ENCODE measurements around the gene IFT88. TPM values are rescaled to one million over a fixed set of nuclear protein-coding genes. Genes with fewer than 3 reads are reported as not detected.

Gene IFT88, protein sequence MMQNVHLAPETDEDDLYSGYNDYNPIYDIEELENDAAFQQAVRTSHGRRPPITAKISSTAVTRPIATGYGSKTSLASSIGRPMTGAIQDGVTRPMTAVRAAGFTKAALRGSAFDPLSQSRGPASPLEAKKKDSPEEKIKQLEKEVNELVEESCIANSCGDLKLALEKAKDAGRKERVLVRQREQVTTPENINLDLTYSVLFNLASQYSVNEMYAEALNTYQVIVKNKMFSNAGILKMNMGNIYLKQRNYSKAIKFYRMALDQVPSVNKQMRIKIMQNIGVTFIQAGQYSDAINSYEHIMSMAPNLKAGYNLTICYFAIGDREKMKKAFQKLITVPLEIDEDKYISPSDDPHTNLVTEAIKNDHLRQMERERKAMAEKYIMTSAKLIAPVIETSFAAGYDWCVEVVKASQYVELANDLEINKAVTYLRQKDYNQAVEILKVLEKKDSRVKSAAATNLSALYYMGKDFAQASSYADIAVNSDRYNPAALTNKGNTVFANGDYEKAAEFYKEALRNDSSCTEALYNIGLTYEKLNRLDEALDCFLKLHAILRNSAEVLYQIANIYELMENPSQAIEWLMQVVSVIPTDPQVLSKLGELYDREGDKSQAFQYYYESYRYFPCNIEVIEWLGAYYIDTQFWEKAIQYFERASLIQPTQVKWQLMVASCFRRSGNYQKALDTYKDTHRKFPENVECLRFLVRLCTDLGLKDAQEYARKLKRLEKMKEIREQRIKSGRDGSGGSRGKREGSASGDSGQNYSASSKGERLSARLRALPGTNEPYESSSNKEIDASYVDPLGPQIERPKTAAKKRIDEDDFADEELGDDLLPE
- polyA plus RNA-seq (ENCODE audit: insufficient read length in 3 of 3), result 10 to 100 TPM; 35.8 to 42.8 (median 42.8) TPM
- long read RNA-seq, donor 1, partial matches to known transcripts, result 0 of 1 reads
- long read RNA-seq, donor 1, other reads (novel, unspliced or antisense), result 0 of 1 reads
- long read RNA-seq, donor 2, result 0 reads
- long read RNA-seq, donor 3, partial matches to known transcripts, result 6 of 8 reads
- long read RNA-seq, donor 3, other reads (novel, unspliced or antisense), result 0 of 8 reads
- long read RNA-seq, donor 4, result 0 reads
- long read RNA-seq, donor 5, result 0 reads
- long read RNA-seq, donor 6, partial matches to known transcripts, result 0 of 1 reads
- long read RNA-seq, donor 6, other reads (novel, unspliced or antisense), result 0 of 1 reads
- long read RNA-seq, donor 7, partial matches to known transcripts, result 0 of 1 reads
- long read RNA-seq, donor 7, other reads (novel, unspliced or antisense), result 0 of 1 reads
- long read RNA-seq, donor 8, partial matches to known transcripts, result 6 of 10 reads
- long read RNA-seq, donor 8, other reads (novel, unspliced or antisense), result 0 of 10 reads
- long read RNA-seq, donor 9, result 0 reads
- long read RNA-seq, donor 10, result 0 reads
- long read RNA-seq, donor 11, partial matches to known transcripts, result 0 of 1 reads
- long read RNA-seq, donor 11, other reads (novel, unspliced or antisense), result 0 of 1 reads
- long read RNA-seq, donor 12, result 0 reads
- long read RNA-seq, donor 13, result 0 reads
- long read RNA-seq, donor 14, partial matches to known transcripts, result 0 of 1 reads
- long read RNA-seq, donor 14, other reads (novel, unspliced or antisense), result 0 of 1 reads
- long read RNA-seq, donor 15, partial matches to known transcripts, result 0 of 1 reads
- long read RNA-seq, donor 15, other reads (novel, unspliced or antisense), result 0 of 1 reads
- long read RNA-seq, donor 16, transcript IFT88-202 (26 exons, 2,856 nt), result major isoform, 6 of 12 reads
- long read RNA-seq, donor 16, partial matches to known transcripts, result 5 of 12 reads
- long read RNA-seq, donor 16, other reads (novel, unspliced or antisense), result 0 of 12 reads

DNA sequence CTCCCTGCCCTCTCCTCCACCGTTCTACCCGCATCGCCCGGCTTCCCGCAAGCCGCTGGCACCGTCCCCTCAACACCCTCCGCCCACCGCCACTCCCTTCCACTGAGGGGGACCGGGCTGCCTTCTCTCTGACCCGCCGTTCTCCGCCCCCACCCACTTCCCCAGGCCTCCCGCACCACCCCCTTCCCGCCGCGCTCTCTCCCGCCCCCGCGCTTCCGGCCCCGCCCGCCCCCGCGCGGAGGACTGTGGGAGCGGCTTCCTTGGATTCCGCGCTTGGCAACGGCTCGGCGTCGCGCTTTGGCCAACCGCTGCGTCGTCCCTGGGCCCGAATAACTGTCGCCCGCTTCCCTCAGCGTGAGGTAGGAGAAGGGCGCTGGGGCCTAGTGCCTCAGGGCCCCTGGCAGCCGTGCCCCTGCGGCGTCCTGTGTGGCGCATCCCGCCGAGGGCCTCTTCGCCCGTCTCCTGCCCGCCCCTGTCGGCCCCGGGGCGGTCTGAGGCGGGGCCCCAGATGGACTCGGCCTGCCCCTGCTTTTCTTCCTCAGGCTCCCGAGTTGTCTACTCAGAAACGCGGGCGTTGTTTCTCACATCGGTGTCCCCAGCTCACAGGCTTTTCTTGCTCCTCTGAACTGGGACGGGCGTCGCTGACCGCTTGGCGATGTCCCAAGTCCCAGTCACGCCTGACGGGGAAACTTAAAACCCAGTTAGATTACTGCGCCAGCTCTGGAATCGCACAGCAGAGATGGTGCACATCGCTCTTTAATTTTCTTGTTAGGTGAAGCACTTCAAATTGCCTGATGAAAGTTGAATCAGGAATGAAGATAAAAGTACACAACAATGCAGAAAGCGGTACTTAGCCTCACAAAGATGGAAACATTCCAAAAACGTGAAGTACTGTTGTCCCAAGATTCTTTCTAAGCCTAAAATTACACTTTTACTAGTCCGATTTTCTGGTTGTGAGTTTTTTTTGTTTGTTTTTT, at the start of gene IFT88:
Gene IFT88, plus strand, starts transcription at position 260 of the 977 bp plus-strand sequence. CDS start 7,229 bp downstream, outside the sequence.
- DNase-seq (ENCODE audit: extremely low read depth in 1 of 11, low read depth in 9 of 11, low spot score in 4 of 11), result peak; percentile 72 to 92 (median 88)

DNA sequence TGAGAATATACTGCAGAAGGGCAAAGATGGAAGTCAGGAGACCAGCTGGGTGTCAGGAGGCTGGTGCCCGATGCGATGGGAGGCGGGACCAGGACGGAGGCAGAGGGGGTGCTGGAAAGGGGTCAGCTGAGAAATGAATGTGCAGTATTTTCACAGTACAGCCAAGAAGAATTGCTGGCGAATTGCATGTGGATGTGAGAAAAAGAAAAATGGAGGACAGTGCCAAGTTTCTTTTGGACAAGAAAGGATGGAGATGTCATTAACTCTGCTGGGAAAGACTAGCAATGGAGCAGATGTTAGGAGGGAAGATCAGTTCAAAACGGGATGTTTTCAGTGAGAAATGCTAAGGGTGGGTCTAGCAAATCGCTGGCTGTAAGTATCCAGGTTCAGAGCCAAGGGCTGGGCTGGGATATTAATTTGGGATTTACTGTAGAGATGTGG, 48.3 kb upstream of the IFT88 start:
- DNase-seq (ENCODE audit: extremely low read depth in 1 of 11, low read depth in 9 of 11, low spot score in 4 of 11), result no peak

DNA sequence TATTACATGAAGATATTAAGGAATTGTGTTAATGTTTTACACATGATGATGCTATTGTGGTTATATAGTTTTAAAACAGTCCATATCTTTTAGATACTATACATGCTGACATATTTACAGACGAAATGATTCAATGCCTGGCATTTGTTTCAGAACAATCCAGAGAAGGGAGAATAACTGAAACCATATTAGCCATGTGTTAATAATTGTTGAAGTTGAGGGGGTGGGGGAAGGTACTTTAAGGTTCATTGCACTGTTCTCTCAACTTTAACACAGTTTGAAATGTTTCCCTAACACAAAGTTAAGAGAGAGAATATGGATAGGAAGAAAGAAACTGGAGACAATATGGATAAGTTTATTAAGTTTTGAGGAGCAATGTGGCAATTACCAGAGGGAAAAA, 47.1 kb upstream of the IFT88 start:
- no peak for DNase-seq (ENCODE audit: extremely low read depth in 1 of 11, low read depth in 9 of 11, low spot score in 4 of 11)

DNA sequence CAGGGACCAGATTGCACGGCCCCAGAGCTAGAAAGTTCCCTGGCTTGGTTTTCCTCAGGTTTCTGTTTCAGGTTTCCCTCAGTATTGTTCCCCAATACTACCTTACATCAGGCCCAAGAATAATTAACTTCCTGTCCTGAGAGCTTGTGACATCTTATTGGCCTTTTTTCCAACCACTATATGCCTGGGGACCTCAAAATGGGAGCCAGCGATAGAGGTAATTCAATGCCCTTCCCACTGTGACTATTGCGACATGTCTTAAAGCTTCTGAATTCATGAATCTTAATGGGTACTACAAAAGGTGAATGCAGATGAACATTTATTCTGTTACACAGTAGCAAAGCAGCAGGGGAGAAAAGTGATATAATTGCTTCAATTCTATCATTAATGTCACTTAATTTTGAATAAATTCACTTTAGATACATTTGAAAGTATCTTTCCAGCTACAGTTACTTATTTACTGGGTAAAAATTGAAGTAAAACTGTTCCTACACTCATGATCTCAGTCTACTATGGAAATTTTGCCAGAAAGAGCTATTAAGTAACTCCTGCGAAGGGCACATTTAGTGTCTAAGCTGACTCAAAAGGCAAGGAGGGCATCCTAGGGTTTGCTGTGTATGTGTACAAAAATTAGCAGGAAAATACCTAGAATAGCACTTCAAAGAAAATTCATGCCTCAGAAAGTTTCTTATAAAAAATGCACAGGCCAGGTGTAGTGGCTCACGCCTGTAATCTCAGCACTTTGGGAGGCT, 45.4 kb upstream of the IFT88 start:
- DNase-seq (ENCODE audit: extremely low read depth in 1 of 11, low read depth in 9 of 11, low spot score in 4 of 11), result no peak

DNA sequence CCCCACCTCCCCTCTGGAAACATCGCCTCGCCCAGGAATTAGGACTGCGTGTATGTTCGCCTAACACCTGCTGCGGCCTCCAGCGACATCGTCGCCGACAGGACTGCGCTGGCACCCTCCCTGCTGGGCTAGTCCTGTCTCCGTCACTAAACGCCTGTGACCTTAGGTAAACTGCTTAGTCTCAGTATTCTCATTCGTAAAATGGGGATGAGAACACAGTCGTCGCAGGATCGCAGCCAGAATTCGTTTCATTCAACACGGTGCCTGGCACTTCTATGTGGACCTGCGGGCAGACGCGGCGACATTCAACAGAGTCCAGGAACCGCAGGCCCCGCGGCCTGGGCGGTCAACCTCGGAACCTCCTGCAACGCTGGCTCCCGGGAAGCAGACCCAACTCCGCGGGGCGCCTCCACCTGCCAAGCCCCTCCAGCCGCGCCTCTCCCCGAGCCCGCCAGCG, 41.8 kb upstream of the IFT88 start:
- no peak for DNase-seq (ENCODE audit: extremely low read depth in 1 of 11, low read depth in 9 of 11, low spot score in 4 of 11)

DNA sequence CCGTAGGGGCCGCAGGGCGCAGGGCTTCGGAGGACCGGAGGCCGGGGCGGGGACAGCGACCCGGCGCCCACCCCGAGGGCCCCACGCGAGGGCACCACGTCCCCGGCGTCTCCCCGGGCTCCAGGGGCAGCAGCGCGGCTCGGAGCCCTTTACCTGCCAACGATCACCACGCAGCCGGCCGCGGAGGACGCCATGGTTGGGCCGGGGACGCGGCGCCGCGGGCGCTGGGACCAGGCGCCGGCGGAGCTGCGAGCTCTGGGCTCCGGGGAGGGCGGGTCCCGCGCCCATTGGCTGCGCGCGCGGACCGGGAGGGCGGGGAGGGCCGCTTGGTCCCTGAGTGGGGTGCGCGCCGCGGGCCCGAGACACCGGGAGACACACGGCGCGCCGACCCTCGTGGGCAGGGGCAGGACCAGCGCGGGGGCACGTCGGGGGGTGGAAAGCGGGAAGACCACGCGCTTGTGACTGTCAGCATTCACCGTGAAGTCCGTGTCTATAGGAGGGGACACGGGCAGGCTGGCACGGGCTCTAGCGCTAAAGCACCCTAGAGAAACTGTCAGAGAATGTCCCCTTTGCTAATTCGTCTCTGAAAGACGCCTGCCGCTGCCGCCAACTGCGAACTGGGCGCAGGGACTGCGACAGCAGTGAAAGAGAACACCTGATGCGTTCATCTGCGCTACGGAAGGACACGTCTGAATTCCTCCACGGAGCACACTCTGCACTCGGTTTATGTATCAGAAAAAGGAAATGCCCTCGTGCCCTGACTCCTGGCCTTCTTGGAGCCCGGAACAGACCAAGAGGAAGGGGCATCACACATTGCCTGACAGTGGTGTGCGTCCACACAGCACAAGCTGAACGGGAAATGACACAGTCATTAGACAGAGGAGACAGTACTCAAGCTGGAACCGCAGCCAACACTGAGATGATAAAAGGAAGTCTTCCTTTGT, 41.1 kb upstream of the IFT88 start, which contains the start of gene CRYL1:
Gene CRYL1, minus strand, starts transcription at position 257 of the 944 bp plus-strand sequence. Its CDS starts 63 bp downstream, at position 194.
- peak in 4 of 11 donors; percentile 51 to 59 (median 56) for DNase-seq (ENCODE audit: extremely low read depth in 1 of 11, low read depth in 9 of 11, low spot score in 4 of 11)

DNA sequence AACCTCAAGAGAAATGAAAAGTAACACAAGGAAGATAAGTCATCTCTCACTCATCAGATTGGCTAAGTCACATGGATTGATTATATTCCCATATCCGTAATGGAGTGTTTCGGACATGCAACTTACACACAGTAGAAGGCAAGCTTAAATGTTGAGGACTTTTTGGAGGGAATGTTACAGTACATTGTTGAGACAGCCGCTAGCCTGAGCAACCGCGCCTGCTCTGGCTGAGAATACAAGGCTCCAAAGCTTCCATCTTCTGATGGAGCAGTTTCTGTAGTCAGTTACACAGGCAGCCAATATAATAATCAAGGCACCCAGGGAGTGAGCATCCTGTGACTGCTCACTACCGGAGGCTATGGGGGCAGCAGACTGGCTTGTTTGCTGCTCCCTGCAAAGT, 40.3 kb upstream of the IFT88 start:
- no peak for DNase-seq (ENCODE audit: extremely low read depth in 1 of 11, low read depth in 9 of 11, low spot score in 4 of 11)

DNA sequence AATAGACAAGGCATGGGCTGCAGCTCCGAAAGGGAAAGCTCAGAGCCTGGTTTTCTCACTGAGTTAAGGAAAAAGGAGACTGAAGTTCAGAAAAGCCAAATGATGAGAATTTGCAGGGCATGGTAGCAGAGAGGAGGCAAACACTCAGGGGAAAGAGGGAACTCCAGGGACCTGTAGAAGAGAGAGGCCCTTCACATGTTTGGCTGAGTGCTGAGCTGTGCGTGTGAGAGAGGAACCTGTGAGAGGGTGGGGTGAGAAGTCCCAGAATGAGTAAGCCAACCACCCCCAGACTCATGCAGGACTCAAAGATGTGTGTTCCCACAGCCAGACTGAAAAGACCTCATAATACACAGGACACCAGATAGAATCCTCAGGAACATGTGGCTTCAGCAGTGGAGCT, 38.5 kb upstream of the IFT88 start:
- no peak for DNase-seq (ENCODE audit: extremely low read depth in 1 of 11, low read depth in 9 of 11, low spot score in 4 of 11)

DNA sequence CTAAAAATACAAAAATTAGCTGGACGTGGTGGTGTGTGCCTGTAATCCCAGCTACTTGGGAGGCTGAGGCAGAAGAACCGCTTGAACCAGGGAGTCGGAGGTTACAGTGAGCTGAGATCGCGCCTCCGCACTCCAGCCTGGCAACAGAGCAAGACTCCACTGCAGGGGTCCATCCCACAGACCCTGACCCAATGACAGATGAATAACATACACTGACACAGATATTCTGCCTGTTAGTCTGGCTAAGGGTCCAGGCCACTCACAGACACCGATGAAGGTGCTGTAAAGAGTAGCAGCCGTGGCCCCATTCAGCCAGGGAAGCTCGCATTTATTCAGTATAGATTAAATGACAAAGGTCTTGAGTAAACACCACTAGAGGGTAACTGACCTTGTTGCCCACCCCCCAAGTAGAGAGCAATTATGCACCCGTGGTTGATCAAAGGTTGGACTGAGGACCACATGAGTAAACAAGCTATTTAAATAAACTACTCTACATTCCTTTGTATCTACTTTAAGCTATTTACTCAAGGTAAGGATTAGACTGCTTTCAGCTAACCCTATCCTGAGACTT, 32.8 kb upstream of the IFT88 start:
- no peak for DNase-seq (ENCODE audit: extremely low read depth in 1 of 11, low read depth in 9 of 11, low spot score in 4 of 11)

DNA sequence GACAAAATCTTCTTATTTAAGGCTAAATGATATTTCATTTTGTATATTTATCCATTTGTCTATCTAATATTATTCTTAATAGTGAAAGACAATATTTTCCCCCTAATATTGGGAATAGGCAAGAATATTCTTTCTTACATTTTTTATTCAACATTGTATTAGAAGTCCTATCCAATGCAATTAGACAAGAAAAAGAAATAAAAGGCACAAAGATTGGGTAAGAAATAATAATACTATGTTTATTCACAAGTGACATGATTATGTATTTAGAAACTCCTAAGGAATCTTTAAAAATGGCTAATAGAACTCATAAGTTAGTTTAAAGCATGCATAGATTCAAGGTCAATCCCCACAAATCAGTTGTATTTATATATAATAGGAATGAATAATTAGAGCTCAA, 30.0 kb upstream of the IFT88 start:
- no peak for DNase-seq (ENCODE audit: extremely low read depth in 1 of 11, low read depth in 9 of 11, low spot score in 4 of 11)

DNA sequence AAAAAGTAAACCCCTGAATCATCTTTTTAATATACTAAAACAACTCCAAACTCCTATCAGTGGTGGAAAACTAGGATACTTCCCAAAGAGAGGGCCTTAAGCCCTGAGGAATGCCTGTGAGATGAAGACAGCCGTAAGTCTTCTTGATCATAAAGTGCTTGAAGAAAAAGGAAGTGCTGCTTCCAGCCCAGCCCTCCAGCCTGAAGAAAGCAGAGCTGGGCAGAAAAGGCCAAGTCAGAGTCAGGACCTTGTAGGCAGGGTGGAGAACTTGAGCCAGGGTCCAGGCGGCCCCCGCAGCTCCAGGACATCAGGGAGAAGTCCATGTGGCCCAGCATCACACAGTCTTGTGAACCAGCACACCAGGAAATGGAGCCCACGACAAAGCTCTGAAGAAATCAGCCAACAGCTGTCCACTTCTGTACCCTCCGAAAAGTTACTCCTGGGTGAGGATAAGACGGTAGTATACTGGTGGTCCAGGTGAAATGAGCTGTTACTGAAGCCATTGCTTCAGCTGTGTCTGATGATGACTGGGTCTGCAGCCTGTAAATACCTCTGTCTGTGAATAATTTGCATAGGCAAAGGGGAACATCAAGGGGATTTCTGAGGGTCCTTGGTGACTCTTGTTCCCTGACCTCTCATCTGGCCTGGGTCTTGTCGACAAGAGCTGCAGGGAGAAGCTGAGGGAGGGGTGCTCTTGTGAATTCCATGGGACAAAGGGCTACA, 22.6 kb upstream of the IFT88 start:
- no peak for DNase-seq (ENCODE audit: extremely low read depth in 1 of 11, low read depth in 9 of 11, low spot score in 4 of 11)

DNA sequence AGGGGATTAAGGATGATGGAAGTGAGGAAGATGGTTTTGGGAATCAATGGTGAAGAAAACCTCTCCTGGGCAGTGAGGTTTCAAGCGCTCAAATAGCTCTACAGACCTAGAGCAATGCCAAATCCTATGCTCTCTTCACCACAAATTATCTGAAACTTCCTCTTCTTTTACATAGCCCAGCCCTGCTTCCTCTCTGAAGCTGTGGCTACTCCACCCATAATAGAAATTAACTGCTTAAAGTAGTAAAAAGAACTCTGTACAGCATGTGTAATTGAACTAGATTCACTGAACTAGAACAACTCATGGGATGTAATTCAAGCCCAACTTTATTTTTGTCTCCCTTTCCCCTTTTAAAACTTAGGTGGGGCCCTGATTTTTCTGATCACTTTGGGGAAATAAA, 20.4 kb upstream of the IFT88 start:
- DNase-seq (ENCODE audit: extremely low read depth in 1 of 11, low read depth in 9 of 11, low spot score in 4 of 11), result no peak

DNA sequence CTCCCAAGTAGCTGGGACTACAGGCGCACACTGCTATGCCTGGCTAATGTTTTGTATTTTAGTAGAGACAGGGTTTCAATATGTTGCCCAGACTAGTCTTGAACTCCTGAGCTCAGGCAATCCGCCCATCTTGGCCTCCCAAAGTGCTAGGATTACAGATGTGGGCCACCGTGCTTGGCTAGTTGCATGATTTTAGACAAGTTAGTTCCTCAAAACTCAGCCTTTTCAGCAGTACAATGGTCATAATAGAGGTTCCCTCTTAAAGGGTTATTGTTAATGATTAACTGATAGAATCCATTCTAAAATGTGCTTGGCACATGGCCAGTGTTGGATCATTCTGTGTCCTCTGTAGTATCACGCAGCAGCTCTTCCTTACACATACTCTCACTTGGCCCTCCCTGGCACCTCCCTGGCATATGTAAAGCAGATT, 19.5 kb upstream of the IFT88 start:
- DNase-seq (ENCODE audit: extremely low read depth in 1 of 11, low read depth in 9 of 11, low spot score in 4 of 11), result peak in 1 of 11 donors; percentile 54

DNA sequence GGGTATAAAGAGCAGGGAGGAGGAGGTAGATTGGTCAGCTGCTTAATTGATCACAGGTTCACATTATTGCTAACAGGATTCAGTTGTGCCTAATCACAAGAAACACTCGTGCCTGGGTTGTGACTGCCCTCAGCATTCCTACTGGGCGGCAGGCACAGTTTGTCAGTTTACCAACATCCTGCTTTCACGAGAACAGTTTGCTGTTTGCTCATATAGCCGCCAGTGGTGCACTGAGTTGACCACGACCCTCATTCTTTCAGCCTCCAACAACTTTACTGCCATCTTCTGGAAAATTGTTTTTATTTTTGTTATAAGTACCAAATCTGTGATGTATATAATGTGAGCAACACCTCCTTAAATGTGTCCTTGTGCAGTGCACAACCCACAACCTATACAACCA, 16.2 kb upstream of the IFT88 start:
- DNase-seq (ENCODE audit: extremely low read depth in 1 of 11, low read depth in 9 of 11, low spot score in 4 of 11), result no peak
